C1 segment of cervical spinal cord (tissue), 14 donors: ENCODE measurements around the gene TCF4.

Source experiments
- DNase-seq, 14 donors: peaks; one replicate each; lab custom pipeline; 2025; lab: John Stamatoyannopoulos, UW

Gene TCF4

GRCh38 chr18:55504808-55505207 is 83.2 kb downstream of the TCF4 start:
- peak in 1 of 14 donors; percentile 28 for DNase-seq

GRCh38 chr18:55503167-55503820 is 84.7 kb downstream of the TCF4 start:
- DNase-seq: no peak

GRCh38 chr18:55501982-55502710 is 85.8 kb downstream of the TCF4 start:
- DNase-seq: no peak

- no peak for DNase-seq
These were observed 86.4 kb downstream of the TCF4 start for GRCh38 chr18:55501579-55501978.

- DNase-seq: no peak
These were observed 87.5 kb downstream of the TCF4 start for GRCh38 chr18:55500316-55501086.

- peak in 1 of 14 donors; percentile 69 for DNase-seq
These were observed 88.5 kb downstream of the TCF4 start for GRCh38 chr18:55499526-55499925.

- DNase-seq: no peak
These were observed 90.1 kb downstream of the TCF4 start for GRCh38 chr18:55497825-55498403.

GRCh38 chr18:55494899-55495298 is 93.1 kb downstream of the TCF4 start:
- no peak for DNase-seq

GRCh38 chr18:55494441-55494840 is 93.6 kb downstream of the TCF4 start:
- DNase-seq: no peak

- no peak for DNase-seq
These were observed 96.4 kb downstream of the TCF4 start for GRCh38 chr18:55491616-55492015.

GRCh38 chr18:55489034-55489986 is 98.7 kb downstream of the TCF4 start:
- DNase-seq: peak in 1 of 14 donors; percentile 57

GRCh38 chr18:55488473-55488872 is 99.5 kb downstream of the TCF4 start:
- DNase-seq: peak in 1 of 14 donors; percentile 65

- DNase-seq: no peak
These were observed 100.0 kb downstream of the TCF4 start for GRCh38 chr18:55487997-55488396.

GRCh38 chr18:55486936-55487335 is 101.1 kb downstream of the TCF4 start:
- DNase-seq: no peak

GRCh38 chr18:55485666-55486065 is 102.3 kb downstream of the TCF4 start:
- DNase-seq: peak in 1 of 14 donors; percentile 52

GRCh38 chr18:55484773-55485172 is 103.2 kb downstream of the TCF4 start:
- no peak for DNase-seq

- DNase-seq: peak in 1 of 14 donors; percentile 57
These were observed 104.6 kb downstream of the TCF4 start for GRCh38 chr18:55483266-55483871.

- DNase-seq: no peak
These were observed 108.2 kb downstream of the TCF4 start for GRCh38 chr18:55479656-55480420.

GRCh38 chr18:55477860-55478581 is 110.0 kb downstream of the TCF4 start:
- peak in 1 of 14 donors; percentile 84 for DNase-seq
